Kidney capillary endothelial cell (primary cell): ENCODE measurements around the gene MMP27.

Experiments
- DNase-seq: peaks from one replicate; pipeline ENCODE4 v3.0.0-alpha.2; 2018; ENCODE audit warnings: low spot score

Gene MMP27

GRCh38 chr11:102703826-102704493, 1.6 kb downstream of the MMP27 start:
- DNase-seq: no peak

GRCh38 chr11:102695201-102695600, 10.4 kb downstream of the MMP27 start:
- DNase-seq: no peak

DNA sequence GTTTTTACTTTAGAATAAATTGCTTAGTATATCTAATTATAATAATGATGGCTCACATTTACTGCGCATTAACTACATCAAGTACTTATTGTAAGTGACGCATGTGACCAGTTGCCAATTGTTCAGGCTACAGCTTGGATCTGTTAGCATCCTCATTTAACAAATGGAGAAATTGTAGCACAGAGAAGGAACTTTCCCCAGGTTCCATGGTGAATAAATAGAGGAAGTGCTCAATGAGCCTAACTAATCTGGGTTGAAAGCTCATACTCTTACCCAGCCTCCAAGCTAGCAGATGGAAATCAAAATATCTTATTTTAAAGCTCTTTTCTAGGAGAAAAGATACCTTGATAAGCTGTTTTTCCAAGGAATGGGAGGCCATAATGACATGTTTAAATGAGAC, 19.8 kb downstream of the MMP27 start:
- no peak for DNase-seq

- DNase-seq: no peak
Measured at GRCh38 chr11:102685338-102685737, 20.2 kb downstream of the MMP27 start.

- no peak for DNase-seq
Measured at GRCh38 chr11:102683277-102683676, 22.3 kb downstream of the MMP27 start.

GRCh38 chr11:102680945-102681344, 24.6 kb downstream of the MMP27 start:
- DNase-seq: no peak

GRCh38 chr11:102678022-102678421, 27.5 kb downstream of the MMP27 start:
- no peak for DNase-seq

- DNase-seq: no peak
Measured at GRCh38 chr11:102676084-102676483, 29.5 kb downstream of the MMP27 start.

GRCh38 chr11:102669664-102670063, 35.9 kb downstream of the MMP27 start:
- DNase-seq: no peak

GRCh38 chr11:102666331-102666957, 39.1 kb downstream of the MMP27 start:
- peak; percentile 52 for DNase-seq

DNA sequence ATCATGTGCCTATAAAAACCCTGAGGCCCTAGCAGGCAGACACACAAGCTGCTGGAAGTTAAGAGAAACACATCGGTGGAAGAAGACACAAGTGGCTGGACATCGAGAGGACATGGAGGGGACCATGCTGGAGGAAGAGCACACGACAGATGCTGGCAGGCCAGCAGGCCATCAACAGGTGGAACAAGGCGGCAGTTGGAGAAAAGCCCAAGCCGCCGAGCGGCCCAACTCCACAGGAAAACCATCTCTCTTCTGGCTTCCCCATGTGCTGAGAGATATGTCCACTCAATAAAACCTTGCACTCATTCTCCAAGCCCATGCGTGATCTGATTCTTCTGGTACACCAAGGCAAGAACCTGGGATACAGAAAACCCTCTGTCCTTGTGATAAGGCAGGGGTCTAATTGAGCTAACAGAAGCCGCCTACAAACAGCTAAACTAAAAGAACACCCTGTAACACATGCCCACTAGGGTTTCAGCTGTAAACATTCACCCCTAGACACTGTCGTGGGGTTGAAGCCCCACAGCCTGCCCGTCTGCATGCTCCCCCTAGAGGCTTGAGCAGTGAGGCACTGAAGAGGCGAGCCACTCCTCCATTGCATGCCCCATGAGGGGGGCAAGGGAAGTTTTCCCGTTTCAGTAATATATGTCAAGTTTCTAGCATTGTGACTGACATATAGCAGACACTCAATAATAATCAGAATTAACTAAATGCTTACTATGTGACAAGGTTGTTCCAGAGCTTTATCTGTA, 41.4 kb downstream of the MMP27 start:
- DNase-seq: no peak

DNA sequence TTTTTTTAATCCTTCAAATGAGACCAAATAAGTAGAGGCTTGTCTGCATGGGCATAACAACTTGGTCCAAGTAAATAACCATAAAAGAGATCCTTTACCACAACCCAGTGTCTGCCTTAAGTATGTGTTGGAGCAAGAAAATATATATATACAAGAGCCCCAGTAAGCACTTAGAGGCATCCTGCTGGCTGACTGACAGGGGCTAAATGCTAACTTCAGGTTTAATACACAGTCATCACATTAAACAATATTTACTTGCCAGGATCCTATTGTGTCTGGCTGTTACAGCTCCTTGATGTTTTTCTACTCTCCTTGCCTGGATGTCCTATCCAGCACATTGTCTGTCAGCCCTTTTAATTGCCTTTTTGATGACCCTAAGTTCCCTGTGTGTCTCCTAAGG, 43.0 kb downstream of the MMP27 start:
- DNase-seq: no peak

- DNase-seq: no peak
Measured at GRCh38 chr11:102661040-102661439, 44.5 kb downstream of the MMP27 start.

GRCh38 chr11:102656528-102656927, 49.0 kb downstream of the MMP27 start:
- DNase-seq: no peak

DNA sequence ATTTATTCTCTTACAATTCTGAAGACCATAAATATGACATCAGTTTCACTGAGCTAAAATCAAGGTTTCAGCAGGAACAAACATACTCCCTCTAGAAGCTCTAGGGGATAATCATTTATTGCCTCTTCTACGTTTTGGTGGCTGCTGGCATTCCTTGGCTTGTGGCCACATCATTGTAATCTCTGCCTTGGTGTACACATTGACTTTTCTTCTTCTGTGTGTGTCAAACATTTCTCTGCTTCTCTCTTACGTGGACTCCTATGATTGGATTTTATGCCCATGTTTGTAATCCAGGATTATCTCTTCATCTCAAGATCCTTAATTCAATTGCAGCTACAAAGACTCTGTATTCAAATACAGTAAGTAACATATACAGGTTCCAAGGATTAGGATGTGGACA, 50.0 kb downstream of the MMP27 start:
- no peak for DNase-seq

- DNase-seq: no peak
Measured at GRCh38 chr11:102654761-102655160, 50.8 kb downstream of the MMP27 start.

- DNase-seq: no peak
Measured at GRCh38 chr11:102653744-102654291, 51.8 kb downstream of the MMP27 start.

- no peak for DNase-seq
Measured at GRCh38 chr11:102647430-102647829, 58.1 kb downstream of the MMP27 start.

DNA sequence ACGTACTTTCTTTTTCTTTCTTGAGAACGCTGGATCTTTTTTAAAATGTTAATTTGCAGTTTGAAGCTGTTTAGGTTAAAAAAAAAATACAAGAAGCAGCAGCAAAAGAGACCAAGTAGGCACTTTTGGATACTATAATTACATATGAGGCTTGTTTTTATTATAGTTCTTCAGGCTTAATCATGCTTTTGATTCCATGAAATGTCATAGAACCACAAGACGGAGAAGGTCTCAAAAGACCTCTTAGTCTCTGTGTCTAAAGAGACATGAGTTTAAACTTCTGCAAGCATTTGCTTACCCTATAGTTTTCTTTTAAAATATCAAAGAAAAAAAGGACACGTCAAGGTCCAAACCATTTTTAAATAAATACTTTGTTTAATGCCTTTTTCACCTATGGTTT, 61.6 kb downstream of the MMP27 start:
- no peak for DNase-seq
